ENCODE measurements around the gene SUN2.

GRCh38 chr22:38715176-38715764 lies 40.5 kb downstream of the SUN2 start:
- TF ChIP-seq EZH2 (IDR thresholded peaks at IDR 0.05; ENCODE audit: low read depth): no peak
- TF ChIP-seq, protein P1, sequence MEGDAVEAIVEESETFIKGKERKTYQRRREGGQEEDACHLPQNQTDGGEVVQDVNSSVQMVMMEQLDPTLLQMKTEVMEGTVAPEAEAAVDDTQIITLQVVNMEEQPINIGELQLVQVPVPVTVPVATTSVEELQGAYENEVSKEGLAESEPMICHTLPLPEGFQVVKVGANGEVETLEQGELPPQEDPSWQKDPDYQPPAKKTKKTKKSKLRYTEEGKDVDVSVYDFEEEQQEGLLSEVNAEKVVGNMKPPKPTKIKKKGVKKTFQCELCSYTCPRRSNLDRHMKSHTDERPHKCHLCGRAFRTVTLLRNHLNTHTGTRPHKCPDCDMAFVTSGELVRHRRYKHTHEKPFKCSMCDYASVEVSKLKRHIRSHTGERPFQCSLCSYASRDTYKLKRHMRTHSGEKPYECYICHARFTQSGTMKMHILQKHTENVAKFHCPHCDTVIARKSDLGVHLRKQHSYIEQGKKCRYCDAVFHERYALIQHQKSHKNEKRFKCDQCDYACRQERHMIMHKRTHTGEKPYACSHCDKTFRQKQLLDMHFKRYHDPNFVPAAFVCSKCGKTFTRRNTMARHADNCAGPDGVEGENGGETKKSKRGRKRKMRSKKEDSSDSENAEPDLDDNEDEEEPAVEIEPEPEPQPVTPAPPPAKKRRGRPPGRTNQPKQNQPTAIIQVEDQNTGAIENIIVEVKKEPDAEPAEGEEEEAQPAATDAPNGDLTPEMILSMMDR (conservative IDR thresholded peaks at IDR 0.05): no peak

Measured in PC-9 (cell line).